ENCODE results near the gene HSH2D.
A peak's percentile ranks its signal among the peaks of the same experiment; 100 is the strongest.

The HSH2D gene

DNA sequence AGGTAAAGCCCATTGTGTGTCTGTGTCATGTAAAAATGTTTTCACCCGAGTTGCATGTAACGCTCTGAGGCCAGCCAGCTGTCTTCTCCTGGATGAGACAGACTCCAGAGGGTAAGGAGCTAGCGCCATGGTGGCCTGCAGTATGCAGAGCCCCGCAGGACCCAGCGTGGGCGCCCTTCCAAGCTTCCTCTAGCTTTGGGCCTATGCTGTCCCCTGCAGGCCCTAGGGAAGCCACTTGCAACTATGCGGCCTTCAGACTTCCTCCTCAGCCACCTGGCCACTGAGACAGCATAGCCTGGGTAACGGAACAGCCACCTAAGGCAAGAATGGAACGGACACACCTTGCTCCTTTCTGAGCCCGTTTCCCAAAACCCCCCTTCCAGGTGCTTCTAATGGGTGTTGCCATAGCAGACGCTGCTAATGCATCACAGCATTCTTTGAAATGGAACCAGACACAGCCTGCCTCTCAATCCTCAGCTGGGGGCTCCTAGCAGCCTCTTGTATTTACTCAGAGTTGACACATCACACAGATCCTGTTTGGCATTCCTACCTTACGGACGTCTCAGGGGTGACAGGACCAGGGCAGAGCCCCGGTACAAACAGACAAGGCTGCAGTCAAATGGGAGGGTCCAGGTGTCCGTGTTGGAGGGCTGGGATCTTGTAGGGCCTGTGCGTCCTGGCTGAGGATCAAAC, 47.9 kb downstream of the HSH2D start:
- DNase-seq (ENCODE audit: low read depth in 1 of 2, low spot score in 1 of 2) = no peak

DNA sequence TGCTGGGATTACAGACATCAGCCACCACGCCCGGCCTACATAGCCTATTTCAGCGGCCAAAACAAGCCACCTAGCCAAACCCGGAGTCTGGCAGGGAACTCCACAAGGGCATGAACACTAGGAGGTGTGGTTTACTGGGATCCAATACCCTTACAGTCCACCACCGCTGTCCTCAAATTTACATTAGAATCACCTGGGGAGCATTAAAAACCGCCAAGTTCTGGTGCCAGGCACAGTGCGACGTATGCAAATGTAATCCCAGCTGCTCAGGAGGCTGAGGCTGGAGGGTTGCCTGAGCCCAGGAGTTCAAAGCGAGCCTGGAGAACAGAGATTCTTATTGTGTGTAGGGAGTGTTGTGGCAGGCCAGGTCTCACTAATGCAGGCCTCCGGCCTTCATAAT, 50.0 kb downstream of the HSH2D start:
- DNase-seq (ENCODE audit: low read depth in 1 of 2, low spot score in 1 of 2) = no peak

GRCh38 chr19:16197188-16197621, 53.7 kb downstream of the HSH2D start:
- no peak for DNase-seq (ENCODE audit: low read depth in 1 of 2, low spot score in 1 of 2)

DNA sequence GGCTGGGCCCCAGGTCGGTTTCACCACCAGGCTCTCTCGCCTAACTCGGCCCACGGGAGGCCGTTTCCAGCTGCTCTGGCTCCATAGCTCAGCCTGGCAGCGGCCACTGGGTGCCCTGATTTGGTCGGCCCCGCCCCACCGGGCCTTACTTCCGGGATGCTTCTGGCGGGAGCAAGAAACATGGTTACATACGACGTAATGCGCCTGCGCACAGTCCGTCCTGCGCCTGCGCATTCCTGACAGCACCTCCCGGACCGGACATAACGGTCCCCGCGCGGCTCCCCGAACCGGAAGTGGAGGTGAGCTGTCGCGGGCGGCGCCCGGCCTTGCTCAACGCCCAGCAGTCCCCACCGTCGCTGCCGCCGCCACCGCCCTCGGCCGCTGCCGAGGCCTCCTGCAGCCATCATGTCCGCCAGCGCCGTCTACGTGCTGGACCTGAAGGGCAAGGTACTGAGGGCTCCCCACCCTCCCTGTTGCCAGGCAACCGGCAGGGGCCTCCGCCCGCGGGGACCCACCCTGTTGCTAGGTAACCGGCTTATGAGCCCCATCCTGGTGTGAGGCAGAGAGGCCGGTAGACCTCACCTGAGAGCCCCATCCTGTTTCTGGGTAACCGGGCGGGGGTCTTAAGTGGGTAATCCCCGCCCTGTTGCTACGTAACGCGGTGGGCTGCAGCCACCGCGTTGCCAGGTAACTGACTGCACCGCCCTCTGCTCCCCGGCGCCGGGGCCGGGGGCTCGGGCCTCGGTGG, 54.3 kb downstream of the HSH2D start, which contains the start of gene AP1M1:
AP1M1 (plus strand) TSS at position 290 of the 748 bp plus-strand sequence; CDS start at position 406, 116 bp downstream.
- DNase-seq (ENCODE audit: low read depth in 1 of 2, low spot score in 1 of 2) = peak; percentile 97 to 99

- no peak for DNase-seq (ENCODE audit: low read depth in 1 of 2, low spot score in 1 of 2)
These were observed 54.8 kb downstream of the HSH2D start for GRCh38 chr19:16198370-16198651.

GRCh38 chr19:16199275-16199932, 55.9 kb downstream of the HSH2D start:
- DNase-seq (ENCODE audit: low read depth in 1 of 2, low spot score in 1 of 2) = no peak

DNA sequence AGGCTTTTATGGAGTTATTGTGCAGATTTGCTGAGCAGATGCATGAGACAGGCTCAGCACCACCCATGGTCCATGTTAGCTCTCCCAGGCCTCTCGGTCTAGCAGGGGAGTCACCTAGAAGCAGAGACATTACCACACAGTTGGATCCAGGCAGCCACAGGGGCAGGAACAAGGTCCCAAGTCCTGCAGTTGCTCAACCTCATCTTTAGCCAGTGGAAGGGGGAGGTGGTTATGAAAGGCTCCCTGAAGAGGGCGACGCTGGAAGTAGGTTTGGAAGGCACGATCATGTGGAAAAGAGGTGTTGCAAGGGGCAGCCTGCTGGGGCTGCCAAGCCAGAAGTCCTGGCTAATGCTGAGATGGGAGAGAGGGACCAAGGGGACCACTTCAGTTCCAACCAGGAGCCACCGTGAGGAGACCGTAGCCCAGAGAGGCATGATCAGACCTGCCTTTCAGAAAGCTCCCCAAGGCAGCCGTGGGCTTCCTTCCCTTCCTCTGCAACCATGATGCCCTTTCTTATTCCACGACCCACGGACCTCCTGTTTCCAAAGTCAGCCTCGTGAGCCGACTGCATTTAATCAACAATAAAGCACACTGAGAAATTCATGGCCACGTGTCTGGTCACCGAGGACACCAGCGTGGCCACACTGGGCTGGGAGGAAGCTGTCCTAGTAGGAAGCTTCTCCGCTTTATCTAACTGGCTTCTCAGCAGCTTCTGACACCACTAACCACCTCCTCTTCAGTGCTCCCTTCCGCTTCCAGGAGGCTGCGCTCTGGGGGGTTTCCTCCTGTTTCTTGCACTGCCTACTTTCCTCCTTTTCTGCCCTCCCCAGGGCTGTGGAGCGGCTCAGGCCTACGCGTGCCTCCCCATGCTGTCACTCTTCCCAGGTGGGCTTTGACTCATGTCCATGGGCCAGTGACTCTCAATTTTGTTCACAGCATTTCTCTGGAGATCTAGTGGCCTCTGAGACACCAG, 56.8 kb downstream of the HSH2D start:
- no peak for DNase-seq (ENCODE audit: low read depth in 1 of 2, low spot score in 1 of 2)

DNA sequence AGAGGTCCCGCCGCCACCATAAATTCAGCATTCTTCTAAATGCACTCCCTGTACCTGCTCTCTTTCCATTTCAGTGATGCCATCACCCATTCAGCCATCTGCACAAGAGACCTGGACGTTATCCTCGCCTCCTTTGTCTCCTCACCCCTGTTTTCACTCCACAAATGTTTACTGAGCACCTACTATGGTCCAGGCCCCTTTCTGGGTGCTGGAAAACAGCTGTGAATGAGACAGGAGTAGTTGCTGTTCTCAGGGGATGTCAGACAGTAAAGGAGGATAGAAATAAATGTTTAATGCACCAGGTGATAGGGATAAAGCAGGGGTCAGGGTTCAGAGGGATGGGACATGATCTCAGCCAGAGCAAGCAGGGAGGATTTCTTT, 57.5 kb downstream of the HSH2D start:
- DNase-seq (ENCODE audit: low read depth in 1 of 2, low spot score in 1 of 2) = no peak

GRCh38 chr19:16202320-16203255, 59.1 kb downstream of the HSH2D start:
- no peak for DNase-seq (ENCODE audit: low read depth in 1 of 2, low spot score in 1 of 2)

DNA sequence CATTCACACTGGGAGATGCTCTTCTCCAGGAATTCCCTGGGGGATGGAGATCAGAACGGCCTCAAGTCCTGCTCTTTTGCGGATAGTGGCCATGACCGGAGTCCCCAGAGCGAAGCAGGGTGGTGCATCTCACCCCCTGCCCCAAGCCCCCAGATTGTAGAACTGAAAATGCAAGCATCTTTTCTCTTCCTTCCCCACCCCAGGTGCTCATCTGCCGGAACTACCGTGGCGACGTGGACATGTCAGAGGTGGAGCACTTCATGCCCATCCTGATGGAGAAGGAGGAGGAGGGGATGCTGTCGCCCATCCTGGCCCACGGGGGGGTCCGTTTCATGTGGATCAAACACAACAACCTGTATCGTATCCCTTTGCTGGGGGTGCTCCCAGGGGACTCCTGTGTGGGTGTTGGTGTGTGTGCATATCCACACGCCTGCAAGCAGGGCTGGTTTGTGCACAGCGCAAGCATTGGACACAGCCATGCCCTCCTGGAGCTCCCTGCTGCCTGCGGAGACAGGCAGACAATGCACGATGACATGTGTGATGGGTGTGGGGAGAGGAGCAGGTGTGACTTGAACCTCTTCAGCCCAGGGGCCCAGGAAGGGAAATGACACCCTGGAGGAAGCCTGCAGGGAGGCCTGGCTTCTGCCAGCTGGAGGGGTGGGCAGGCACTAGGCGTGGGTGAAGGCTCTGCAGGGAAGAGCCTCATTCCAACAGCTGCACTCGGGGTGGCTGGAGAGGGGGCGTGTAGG, 59.9 kb downstream of the HSH2D start:
- no peak for DNase-seq (ENCODE audit: low read depth in 1 of 2, low spot score in 1 of 2)

GRCh38 chr19:16204005-16204294, 60.5 kb downstream of the HSH2D start:
- DNase-seq (ENCODE audit: low read depth in 1 of 2, low spot score in 1 of 2) = no peak

GRCh38 chr19:16205205-16206045, 61.9 kb downstream of the HSH2D start:
- DNase-seq (ENCODE audit: low read depth in 1 of 2, low spot score in 1 of 2) = no peak

GRCh38 chr19:16206046-16206605, 62.6 kb downstream of the HSH2D start:
- DNase-seq (ENCODE audit: low read depth in 1 of 2, low spot score in 1 of 2) = no peak

- no peak for DNase-seq (ENCODE audit: low read depth in 1 of 2, low spot score in 1 of 2)
These were observed 63.2 kb downstream of the HSH2D start for GRCh38 chr19:16206637-16207036.

DNA sequence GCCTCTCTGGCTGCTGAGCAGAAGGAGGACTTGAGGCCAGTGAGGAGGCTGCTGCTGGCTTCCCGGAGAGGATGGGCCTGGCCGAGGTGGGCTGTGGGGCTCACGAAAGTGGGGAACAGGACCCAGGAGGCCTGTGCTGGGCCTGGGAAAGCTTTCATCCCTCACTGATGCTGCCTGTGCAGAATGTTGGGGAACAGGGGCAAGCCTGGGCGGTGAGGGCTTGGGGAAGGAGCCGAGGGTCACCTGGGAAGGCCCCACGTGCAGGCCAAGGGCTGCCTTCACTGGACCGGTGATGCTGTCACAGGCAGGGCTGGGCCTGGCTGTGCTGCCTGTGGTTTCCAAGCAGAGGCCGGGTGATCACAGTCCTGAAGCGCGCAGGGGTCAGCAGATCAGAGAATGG, 63.6 kb downstream of the HSH2D start:
- DNase-seq (ENCODE audit: low read depth in 1 of 2, low spot score in 1 of 2) = no peak

DNA sequence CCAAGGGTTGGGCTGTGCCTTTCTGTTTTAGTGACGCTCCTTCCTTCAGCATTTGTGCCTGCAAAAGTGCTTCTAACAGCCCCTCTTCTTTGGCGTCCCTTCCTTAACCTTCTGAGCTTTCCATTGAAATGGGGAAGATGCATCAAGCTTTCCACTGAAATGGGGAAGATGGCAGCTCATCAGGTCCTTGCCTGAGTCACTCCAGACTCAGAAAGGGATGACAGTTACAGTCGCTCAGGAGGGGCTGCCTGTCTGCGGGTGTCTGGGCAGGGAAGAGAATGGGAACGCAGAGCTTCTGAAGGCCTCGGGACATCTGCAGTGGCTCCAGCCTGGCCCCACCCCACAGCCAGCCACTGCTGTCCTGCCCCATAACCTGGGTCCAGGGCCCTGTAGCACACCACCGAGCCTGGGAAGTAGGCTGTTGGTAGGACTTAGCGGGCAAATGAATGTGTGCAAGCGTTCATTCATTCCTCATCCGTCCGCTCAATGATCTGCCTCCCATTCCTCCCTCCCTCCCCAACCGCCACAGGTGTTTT, 64.1 kb downstream of the HSH2D start:
- no peak for DNase-seq (ENCODE audit: low read depth in 1 of 2, low spot score in 1 of 2)

Measured in activated CD4-positive, alpha-beta T cell treated with anti-CD3 and anti-CD28 coated beads, Interleukin-2, amount 50 U/mL, for 24 hours (primary cell).